ENCODE data around the gene CACNA2D1. TPM values are rescaled to one million over a fixed set of nuclear protein-coding genes. Genes with fewer than 3 reads are reported as not detected.

CACNA2D1 gene
- total RNA-seq, 1 donor from 2014 or later = 16.9 TPM

DNA sequence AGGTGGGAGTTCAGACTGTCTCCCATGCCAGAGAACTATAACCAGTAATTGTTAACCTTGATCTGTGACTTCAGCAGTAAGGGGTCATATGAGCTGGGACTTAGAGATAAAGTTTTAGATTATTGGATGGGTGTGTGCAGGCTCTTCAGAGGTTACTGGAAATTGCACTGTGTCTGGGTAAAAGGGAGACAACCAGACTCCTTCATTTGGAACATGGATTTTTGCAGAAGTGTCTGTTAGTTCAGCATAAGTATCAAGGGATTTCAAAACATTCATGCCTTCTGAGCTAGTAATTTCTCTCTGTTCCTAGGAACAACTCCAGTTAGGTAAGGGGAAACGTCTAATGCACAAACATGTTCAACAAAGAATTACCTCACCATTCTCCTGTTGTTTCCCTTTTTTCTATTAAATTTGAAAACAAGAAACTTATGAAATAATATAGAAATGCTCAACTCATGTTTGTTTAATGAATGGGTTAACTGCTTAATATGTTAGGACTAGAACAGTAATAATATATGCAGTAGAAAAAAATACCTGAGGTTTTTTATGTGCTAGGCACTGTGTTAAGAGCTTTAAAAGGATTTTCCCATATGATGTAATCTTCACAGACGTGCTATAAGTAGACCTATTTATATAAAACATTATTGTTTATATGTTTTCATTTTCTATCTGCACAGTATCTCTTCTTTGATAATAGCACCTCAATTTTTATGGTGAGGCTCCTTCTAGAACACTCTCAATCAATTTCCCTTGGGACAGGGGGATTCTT lies 233.0 kb downstream of the CACNA2D1 start:
- intact Hi-C loops (cut with DNase I) = no loop called here
- ATAC-seq = peak; percentile 45

DNA sequence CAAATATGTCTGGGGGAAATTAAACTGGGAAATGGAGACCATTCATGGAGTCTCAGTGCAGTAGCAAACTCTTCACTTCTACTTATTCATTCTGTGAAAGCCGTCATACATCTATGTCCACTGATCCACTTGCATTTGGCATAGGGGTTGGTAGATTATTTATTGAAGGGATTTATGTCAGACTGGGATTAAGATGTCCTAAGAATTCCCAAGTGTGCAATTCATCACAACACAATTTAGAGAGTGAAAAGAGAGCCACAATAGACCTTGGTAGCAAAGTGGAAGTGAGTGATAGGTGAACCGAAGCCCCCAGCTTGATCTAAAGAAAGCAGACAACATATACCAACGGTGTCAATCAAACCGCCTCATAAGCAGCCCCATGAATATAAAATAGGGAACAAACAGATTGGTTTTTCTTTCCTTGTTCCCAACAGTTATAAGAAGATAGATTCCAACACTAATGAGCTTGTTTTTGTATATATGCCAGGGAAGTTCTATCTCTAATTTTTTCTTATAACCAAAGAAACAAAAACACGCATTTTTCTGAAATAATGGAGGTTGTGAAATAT lies 234.3 kb downstream of the CACNA2D1 start:
- DNase-seq (ENCODE audit: low spot score) (no peak), ATAC-seq (no peak)
- intact Hi-C loops (cut with DNase I) = no loop called here

More for the DNA sequence above, 233.0 kb downstream of the CACNA2D1 start:
- DNase-seq (ENCODE audit: low spot score) = no peak

DNA sequence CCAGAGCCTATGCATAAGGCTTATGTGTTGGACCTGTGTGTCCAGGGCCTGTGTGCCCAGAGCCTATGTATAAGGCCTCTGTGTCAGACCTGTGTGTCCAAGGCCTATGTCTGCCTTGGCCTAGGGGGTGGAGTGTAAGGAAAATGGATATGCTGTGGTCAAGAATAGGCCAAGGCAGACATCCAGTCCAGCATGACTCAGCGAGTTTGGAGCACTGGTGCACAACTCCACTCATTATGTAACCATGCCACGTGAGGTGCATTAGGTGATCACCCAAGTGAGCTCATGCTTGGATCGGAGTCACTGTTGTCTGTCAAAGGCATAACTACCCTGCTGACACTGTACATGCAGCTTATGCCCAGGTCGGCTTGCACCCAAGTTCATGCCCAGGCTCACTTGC lies 238.9 kb downstream of the CACNA2D1 start:
- intact Hi-C loops (cut with DNase I) = no loop called here
- ATAC-seq (peak; percentile 52), DNase-seq (ENCODE audit: low spot score) (no peak)

DNA sequence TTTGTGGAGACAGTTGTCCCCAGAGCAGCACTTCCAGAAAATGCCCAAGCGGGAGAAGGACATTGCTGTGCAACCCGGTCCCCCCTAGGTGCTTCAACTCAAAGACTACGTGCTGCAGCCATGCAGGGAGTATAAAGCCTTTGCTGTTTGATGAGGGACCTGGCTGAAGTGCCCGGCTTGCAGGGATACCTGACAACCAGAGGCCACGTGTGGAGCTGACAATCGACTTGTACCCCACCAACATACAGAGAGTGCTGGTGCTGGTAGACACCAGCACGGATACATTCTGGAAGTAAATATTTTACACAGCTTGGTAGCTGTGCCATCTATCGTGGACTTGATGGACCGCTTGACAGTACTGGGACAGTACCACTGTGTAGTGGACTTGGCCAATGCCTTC lies 240.6 kb downstream of the CACNA2D1 start:
- intact Hi-C loops (cut with DNase I) = no loop called here
- DNase-seq (ENCODE audit: low spot score) = no peak
- no peak for ATAC-seq

DNA sequence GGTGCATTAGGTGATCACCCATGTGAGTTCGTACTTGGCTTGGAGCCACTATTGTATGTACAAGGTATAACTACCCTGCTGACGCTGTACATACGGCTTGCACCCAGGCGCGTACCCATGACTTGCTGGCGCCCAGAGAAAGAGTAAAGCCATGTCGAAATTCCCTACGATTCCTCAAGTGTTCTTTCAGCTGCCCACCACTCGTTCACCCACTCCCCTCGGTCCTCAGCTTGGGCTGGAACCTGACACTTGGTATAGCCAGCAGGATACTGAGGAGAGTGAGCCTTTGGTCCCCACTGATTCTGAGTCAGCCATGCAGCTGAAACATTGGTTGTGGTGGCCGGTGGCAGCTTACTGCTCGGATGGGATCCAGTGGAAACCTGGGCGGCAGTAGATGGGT lies 241.5 kb downstream of the CACNA2D1 start:
- intact Hi-C loops (cut with DNase I) = no loop called here
- ATAC-seq (no peak), DNase-seq (ENCODE audit: low spot score) (no peak)

DNA sequence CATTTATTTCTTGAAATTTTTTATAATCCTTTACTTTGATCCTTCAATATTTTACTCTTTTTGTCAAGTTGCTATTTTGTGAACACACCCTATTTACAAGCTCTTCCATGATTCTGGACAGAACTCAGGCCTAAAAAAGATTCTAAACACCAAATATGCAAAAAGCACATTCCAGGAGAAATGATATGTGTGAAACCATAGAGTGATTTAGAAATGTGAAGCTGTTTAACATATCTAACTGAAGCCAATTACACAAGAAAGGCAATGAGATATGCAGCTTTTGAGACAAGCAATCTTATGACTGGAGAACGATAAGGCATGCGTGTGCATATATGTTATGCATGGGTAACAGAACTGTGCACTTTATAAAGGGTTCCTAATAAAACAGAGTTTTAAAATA lies 243.0 kb downstream of the CACNA2D1 start:
- intact Hi-C loops (cut with DNase I) = no loop called here
- DNase-seq (ENCODE audit: low spot score) (no peak), ATAC-seq (no peak)

DNA sequence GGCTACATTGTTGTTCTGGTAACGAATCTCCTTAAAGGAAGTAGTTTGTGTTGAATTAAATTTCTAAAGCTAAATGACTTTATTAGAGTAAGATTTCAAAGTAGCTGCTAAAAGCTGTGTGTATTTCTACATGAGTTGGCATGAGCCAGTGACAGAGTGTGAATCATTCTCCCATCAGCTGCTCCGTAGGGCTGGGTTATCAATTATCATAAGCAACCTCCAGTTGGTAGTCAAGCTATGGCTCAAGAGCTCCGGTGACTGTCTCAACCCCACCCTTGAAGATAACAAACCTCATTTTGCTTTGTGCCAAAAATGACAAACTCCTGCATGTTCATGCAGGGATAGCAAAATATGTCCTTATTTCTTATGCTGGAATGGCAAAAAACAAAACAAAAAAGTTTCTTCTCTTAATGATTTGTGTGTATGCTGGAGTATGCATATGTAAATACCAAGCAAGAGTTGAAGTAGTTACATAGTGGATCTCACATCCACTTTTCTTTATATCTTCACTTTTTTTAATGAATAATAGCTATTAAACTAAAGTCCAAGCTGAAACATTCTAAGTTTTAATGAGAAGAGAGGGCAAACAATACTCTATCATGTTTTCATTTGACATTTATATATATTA lies 249.4 kb downstream of the CACNA2D1 start:
- intact Hi-C loops (cut with DNase I) = no loop called here
- ATAC-seq = peak; percentile 39
- no peak for DNase-seq (ENCODE audit: low spot score)

DNA sequence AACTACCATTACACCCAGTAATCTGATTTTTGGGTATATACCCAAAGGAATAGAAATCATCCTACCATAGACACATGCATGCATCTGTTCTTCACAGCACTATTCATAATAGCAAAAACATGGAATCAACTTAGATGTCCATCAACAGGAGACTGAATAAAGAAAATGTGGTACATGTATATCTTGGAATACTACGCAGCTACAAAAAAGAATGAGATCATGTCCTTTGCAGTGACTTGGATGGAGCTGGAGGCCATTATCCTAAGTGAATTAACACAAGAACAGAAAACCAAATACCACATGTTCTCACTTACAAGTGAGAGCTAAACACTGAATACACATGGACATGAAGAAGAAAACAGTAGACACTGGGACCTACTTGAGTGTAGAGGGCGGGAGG lies 254.9 kb downstream of the CACNA2D1 start:
- intact Hi-C loops (cut with DNase I) = no loop called here
- DNase-seq (ENCODE audit: low spot score) (no peak), ATAC-seq (no peak)

DNA sequence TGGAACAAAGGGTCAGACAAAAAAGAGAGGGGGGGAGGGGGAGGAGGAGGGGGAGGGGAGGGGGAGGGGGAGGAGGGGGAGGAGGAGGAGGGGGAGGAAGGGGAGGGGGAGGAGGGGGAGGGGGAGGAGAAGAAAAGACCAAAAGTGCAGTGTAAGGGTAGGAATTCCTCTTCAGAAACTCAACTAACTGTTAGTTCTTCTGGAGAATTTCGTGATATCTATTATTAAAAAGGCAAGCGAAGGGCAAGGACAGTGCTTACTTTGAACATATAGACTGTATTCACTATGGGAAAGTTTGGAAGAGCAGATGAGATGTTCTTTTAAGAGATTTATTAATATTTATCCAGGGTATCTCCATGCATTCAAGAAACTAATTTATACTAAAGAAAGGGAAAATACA lies 258.1 kb downstream of the CACNA2D1 start:
- intact Hi-C loops (cut with DNase I) = no loop called here
- DNase-seq (ENCODE audit: low spot score) (no peak), ATAC-seq (no peak)

DNA sequence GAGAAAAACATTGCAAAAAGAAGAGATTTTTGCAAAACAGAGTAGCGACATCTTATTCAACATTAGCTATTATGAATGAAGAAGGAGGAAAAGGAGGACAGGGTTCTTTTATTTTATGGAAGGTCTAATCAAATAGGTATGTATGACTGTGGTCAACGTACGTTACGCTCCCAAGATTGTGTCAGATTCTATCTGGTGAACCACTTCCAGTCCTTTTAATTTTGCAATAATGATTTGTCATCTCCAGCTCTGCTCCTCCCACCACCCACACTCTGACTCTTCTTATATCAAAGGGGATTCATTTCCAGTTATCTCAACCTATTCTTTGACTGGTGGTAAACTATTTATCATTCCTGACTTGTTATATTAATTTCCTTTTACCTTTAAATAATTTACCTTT lies 259.9 kb downstream of the CACNA2D1 start:
- DNase-seq (ENCODE audit: low spot score) (no peak), ATAC-seq (no peak)
- intact Hi-C loops (cut with DNase I) = no loop called here

DNA sequence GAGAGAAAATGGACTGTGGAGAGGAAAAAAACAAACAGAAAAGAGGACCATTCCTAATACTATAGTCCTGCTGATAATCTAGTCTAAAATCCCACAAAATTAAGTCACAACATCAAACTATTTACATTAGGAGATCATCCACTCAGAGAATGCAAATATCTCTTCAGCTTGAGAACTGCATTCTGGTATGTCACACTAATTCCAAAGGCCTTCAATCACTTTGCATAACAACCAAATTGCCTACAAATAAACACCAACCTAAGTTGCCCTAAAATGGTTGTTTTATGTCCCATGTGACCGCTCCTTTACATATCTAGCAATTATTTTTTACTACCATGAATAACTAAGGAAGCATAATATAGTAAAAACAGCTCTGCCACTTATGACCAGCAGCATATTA lies 264.3 kb downstream of the CACNA2D1 start:
- intact Hi-C loops (cut with DNase I) = no loop called here
- no peak for ATAC-seq
- DNase-seq (ENCODE audit: low spot score) = no peak

DNA sequence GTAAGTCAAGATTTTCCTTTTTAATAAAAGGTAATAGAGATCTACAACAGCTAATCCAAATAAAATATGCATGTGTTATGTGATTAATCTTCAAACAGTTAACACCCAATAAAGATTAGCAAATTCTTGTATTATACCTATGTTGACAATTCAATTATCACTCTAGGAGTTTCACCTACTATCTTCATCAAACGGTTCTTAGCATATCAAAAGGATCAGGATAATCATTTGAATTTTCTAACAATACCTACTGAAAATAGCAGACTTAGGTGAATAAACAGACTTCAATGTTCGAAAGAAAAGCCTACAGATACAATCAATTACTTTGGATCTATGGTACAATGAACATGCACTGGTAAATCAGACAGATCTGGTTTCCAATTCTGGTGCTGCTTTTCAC lies 268.3 kb downstream of the CACNA2D1 start:
- intact Hi-C loops (cut with DNase I) = no loop called here
- DNase-seq (ENCODE audit: low spot score) = no peak
- ATAC-seq = no peak

DNA sequence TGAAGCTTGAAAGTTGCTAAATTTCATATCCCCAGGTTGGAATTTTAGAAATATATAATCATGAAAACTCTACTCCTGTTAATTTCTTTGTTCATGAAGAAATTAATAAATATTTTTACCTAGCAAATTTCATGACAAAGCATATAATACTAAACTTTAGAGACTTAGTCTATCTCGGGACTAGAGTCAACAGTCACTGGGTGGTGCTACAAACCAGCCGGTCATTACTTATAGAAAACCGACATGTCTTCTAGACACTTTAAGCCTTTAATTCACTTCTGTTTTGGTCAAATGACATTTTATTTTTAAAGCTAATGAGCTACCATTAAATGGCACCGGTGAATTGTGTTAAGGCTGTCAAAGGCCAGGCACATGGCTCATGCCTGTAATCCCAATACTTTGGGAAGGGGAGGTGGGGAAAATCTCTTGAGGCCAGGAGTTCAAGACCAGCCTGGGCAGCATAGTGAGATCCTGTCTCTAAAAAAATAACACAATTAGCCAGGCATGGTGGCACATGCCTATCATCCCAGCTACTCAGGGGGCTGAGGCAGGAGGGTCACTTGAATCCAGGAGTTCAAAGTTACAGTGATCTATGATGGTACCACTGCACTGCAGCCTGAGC lies 270.1 kb downstream of the CACNA2D1 start:
- no peak for ATAC-seq
- no peak for DNase-seq (ENCODE audit: low spot score)
- intact Hi-C loops (cut with DNase I) = no loop called here

DNA sequence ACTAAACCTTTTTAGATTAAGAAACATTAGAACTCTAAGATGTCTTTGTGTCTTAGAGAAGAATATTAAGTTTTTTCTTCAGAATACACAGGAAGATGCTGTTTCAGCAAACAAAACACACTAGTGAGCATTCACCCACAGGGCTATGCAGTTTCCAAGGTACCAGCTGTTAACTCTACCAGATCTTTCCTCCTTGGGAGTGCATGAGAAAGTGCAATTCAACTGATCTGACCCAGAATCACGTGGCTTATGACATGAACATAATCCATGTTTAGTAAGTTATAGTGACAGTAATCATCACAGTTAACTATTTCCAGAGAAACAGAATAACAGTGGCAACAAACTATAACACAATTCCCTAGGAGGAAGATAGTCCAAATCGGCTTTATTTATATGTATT lies 270.7 kb downstream of the CACNA2D1 start:
- no peak for DNase-seq (ENCODE audit: low spot score)
- intact Hi-C loops (cut with DNase I) = no loop called here
- no peak for ATAC-seq

DNA sequence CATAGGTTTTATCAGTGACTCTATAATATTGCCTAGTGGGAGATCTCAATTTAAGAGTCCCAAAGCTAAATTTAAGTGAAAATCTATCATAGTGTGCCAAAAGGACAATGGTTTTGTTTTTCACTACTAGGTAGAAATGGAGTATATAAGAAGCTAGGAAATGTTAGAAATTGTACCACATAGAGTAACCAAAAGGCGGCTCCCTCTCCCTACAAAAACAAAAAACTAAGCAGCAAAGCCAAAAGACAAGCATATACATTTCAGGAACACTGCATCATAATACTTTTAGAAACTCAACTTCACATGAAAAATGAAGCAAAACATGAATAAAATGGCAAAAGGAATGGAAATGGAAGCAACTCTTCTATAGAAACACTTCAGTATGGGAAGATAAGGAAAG lies 271.6 kb downstream of the CACNA2D1 start:
- DNase-seq (ENCODE audit: low spot score) = no peak
- intact Hi-C loops (cut with DNase I) = no loop called here
- ATAC-seq = no peak

DNA sequence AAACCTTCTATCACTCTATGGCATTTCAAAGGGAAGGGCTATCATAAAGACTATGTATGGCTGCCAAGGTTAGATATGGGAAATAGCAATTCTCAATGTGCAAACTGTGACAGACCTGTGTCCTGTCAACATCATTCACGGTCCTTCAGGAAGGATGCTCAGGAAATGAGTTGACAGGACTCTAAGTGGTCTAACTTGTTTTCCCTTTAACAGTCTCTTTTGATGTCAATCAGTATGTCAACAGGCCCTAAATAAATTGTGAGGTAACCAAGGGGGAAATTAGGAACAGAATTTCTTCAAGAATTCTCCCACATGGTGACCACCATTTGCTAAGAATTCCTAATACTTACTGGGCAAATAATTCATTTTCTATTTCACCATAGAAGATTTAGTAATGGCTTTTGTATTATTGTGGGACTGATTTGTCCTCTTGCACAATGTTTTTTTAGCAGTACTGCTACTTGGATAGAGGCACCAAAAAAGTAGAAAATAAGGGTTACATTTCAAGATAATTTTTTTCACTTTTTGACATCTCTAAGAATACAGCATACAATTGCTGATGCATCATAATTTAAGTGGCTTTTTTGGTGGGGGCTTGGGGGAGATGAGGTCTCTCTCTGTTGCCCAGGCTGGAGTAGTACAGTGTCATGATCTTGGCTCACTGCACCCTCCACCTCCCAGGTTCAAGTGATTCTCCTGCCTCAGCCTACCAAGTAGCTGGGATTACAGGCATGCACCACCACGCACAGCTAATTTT lies 275.8 kb downstream of the CACNA2D1 start:
- DNase-seq (ENCODE audit: low spot score) = no peak
- peak; percentile 77 for ATAC-seq
- intact Hi-C loops (cut with DNase I) = no loop called here

DNA sequence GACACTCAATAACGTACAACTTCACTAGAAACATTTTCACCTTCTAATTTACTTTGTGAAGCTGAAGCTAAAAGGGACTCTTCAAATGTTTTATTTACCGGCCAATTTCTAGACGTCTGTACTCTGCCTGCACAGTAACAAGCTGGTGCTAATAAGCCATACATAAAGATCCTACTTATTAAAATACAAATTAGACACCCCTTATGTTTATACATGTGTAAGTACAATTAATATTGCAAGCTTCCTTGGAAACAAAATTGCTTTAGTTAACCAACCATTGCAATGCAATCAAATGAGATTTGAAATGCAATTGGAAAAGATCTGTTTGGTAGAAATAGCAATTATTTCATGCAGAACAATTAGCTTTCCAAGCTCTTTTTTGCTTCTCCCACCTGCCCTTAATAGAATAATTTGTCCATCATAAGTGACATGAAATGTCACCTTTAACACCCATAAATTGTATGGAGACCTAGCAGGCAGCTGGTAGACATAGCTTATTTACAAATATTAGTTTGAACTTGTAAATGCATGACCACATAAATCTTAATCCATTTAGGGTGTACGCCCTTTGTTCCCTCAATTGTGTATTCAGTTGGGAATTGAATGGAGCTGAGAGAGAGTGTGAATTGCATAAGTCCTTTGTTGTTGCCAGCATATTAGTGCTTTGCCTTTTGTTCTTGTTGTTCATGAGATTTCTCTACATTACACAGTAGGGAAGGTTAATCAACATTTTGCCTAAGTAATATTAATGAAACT lies 277.1 kb downstream of the CACNA2D1 start:
- DNase-seq (ENCODE audit: low spot score) (no peak), ATAC-seq (no peak)
- intact Hi-C loops (cut with DNase I) = no loop called here

DNA sequence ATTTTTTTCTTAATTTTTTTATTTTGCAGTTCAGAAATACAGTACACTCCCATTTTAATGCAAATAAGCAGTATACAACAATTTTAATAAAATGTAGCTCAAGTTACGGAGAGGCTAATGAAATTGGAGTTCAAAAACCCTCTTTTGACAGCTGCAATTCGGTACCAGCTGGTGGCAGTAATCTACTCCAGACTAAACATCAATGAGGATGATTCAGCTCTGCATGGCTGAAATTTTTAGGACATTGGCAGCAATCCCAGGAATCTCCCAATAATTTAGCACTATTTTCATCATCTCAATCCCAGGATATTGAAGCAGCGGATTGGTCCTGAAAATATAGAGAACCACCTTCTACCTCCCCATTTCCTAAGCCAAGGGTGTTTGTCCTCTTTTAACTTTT lies 278.8 kb downstream of the CACNA2D1 start:
- DNase-seq (ENCODE audit: low spot score) (no peak), ATAC-seq (peak; percentile 71)
- intact Hi-C loops (cut with DNase I) = no loop called here

DNA sequence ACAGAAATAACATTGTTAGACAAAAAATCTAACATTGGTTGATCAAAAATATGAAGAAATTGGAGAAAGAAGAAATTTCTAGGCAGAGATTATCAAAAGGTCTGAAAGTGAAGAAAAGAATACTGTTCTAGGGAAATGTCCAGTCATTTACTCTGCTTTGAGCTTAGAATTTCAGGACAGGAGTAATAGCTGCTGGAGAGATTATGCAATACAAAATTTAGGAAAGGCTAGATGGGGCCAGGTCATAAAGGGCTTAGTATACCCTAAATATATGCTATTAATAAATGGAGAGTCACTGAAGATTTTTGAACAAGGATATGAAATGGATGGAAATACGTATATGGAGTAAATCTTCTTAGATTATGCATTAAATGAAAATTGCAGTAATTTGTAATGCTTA lies 279.2 kb downstream of the CACNA2D1 start:
- DNase-seq (ENCODE audit: low spot score) (no peak), ATAC-seq (peak; percentile 54)
- intact Hi-C loops (cut with DNase I) = no loop called here
